CD1c-positive myeloid dendritic cell (primary cell): ENCODE measurements around the gene UBE2I.
"Not testable (repeated sequence)": the region's sequence is repeated elsewhere in the genome, so short reads cannot be mapped to it uniquely, and the experiment has no call there.

Source experiments
- DNase-seq: peaks from one replicate; pipeline ENCODE4 v3.0.0-alpha.2; 2016; ENCODE audit errors: extremely low spot score

Gene UBE2I

GRCh38 chr16:1277617-1278282, 31.7 kb upstream of the UBE2I start:
- DNase-seq = no peak

- no peak for DNase-seq
These were observed 31.0 kb upstream of the UBE2I start for GRCh38 chr16:1278477-1278876.

- no peak for DNase-seq
These were observed 30.1 kb upstream of the UBE2I start for GRCh38 chr16:1279081-1279944.

- DNase-seq = no peak
These were observed 29.4 kb upstream of the UBE2I start for GRCh38 chr16:1279945-1280589.

- no peak for DNase-seq
These were observed 28.7 kb upstream of the UBE2I start for GRCh38 chr16:1280783-1281182.

- DNase-seq = no peak
These were observed 27.9 kb upstream of the UBE2I start for GRCh38 chr16:1281517-1281916.

GRCh38 chr16:1282324-1282973, 27.0 kb upstream of the UBE2I start:
- DNase-seq = peak; percentile 4

- no peak for DNase-seq
These were observed 26.1 kb upstream of the UBE2I start for GRCh38 chr16:1283296-1283695.

- DNase-seq = no peak
These were observed 25.3 kb upstream of the UBE2I start for GRCh38 chr16:1283996-1284616.

- no peak for DNase-seq
These were observed 23.5 kb upstream of the UBE2I start for GRCh38 chr16:1285669-1286512.

- no peak for DNase-seq
These were observed 22.8 kb upstream of the UBE2I start for GRCh38 chr16:1286513-1287094.

GRCh38 chr16:1287982-1288670, 21.3 kb upstream of the UBE2I start:
- no peak for DNase-seq

- DNase-seq = no peak
These were observed 20.5 kb upstream of the UBE2I start for GRCh38 chr16:1288813-1289476.

GRCh38 chr16:1289477-1289866, 20.0 kb upstream of the UBE2I start:
- no peak for DNase-seq

- DNase-seq = no peak
These were observed 19.4 kb upstream of the UBE2I start for GRCh38 chr16:1290063-1290501.

- no peak for DNase-seq
These were observed 18.4 kb upstream of the UBE2I start for GRCh38 chr16:1290860-1291575.

- no peak for DNase-seq
These were observed 17.9 kb upstream of the UBE2I start for GRCh38 chr16:1291576-1291974.

- not testable (repeated sequence) for DNase-seq
These were observed 17.2 kb upstream of the UBE2I start for GRCh38 chr16:1292208-1292607.

GRCh38 chr16:1292808-1293207, 16.6 kb upstream of the UBE2I start:
- not testable (repeated sequence) for DNase-seq
